Measurements from ENCODE around the gene CARD11. TPM values are rescaled to one million over a fixed set of nuclear protein-coding genes. Genes with fewer than 3 reads are reported as not detected.

Gene CARD11
- total RNA-seq, 2 donors from 2014 or later, result 0.87 to 2.4 TPM

- Histone ChIP-seq H3K4me1 (replicated peaks) (no peaks in the 10 kb centered on the region), H3K27me3 (replicated peaks; ENCODE audit: insufficient read depth) (no peaks in the 10 kb centered on the region), H3K9me3 (no peaks in the 10 kb centered on the region), H3K4me3 (no peak overlapping the region), H3K36me3 (no peaks in the 10 kb centered on the region), H3K27ac (no peak overlapping the region)
- intact Hi-C loops (cut with DNase I), result no loop called here
- 78% methylated on average over 7 of the region's 7 CpGs for WGBS
- no peak for TF ChIP-seq POLR2AphosphoS5 (IDR thresholded peaks at IDR 0.05)
- no peak for TF ChIP-seq POLR2A (IDR thresholded peaks at IDR 0.05)
- TF ChIP-seq CTCF (IDR thresholded peaks at IDR 0.05), result no peak
- no peak for DNase-seq (ENCODE audit: low spot score)
Measured at GRCh38 chr7:3010161-3010560, 33.5 kb downstream of the CARD11 start.

GRCh38 chr7:3009086-3009485 lies 34.6 kb downstream of the CARD11 start:
- TF ChIP-seq POLR2AphosphoS5 (IDR thresholded peaks at IDR 0.05), result no peak
- TF ChIP-seq CTCF (IDR thresholded peaks at IDR 0.05), result no peak
- no peak for TF ChIP-seq POLR2A (IDR thresholded peaks at IDR 0.05)
- intact Hi-C loops (cut with DNase I), result no loop called here
- Histone ChIP-seq H3K27ac (no peak overlapping the region), H3K9me3 (no peaks in the 10 kb centered on the region), H3K27me3 (replicated peaks; ENCODE audit: insufficient read depth) (no peaks in the 10 kb centered on the region), H3K4me3 (no peak overlapping the region), H3K4me1 (replicated peaks) (no peaks in the 10 kb centered on the region), H3K36me3 (no peaks in the 10 kb centered on the region)
- 95% methylated on average over 12 of the region's 12 CpGs for WGBS
- DNase-seq (ENCODE audit: low spot score), result no peak

- no peak for TF ChIP-seq POLR2A (IDR thresholded peaks at IDR 0.05)
- Histone ChIP-seq H3K27ac (no peak overlapping the region), H3K4me1 (replicated peaks) (no peaks in the 10 kb centered on the region), H3K36me3 (no peaks in the 10 kb centered on the region), H3K9me3 (no peaks in the 10 kb centered on the region), H3K27me3 (replicated peaks; ENCODE audit: insufficient read depth) (no peaks in the 10 kb centered on the region), H3K4me3 (no peak overlapping the region)
- WGBS, result 75% methylated on average over 2 of the region's 2 CpGs
- DNase-seq (ENCODE audit: low spot score), result no peak
- intact Hi-C loops (cut with DNase I), result no loop called here
Measured at GRCh38 chr7:3008386-3008785, 35.3 kb downstream of the CARD11 start.

- H3K4me3 ChIP-seq, result no peak overlapping the region
- no peaks in the 10 kb centered on the region for H3K9me3 ChIP-seq
- no peak for DNase-seq (ENCODE audit: low spot score)
- no peaks in the 10 kb centered on the region for H3K36me3 ChIP-seq
- WGBS, result 93% methylated on average over 6 of the region's 6 CpGs
- H3K4me1 ChIP-seq (replicated peaks), result no peaks in the 10 kb centered on the region
- intact Hi-C loops (cut with DNase I), result no loop called here
- H3K27ac ChIP-seq, result no peak overlapping the region
- no peak for TF ChIP-seq POLR2A (IDR thresholded peaks at IDR 0.05)
- TF ChIP-seq POLR2AphosphoS5 (IDR thresholded peaks at IDR 0.05), result no peak
- no peak for TF ChIP-seq CTCF (IDR thresholded peaks at IDR 0.05)
- H3K27me3 ChIP-seq (replicated peaks; ENCODE audit: insufficient read depth), result no peaks in the 10 kb centered on the region
Measured at GRCh38 chr7:3007696-3008095, 36.0 kb downstream of the CARD11 start.

GRCh38 chr7:3005257-3005656 lies 38.4 kb downstream of the CARD11 start:
- Histone ChIP-seq H3K36me3 (no peaks in the 10 kb centered on the region), H3K9me3 (no peaks in the 10 kb centered on the region), H3K4me3 (no peak overlapping the region), H3K4me1 (replicated peaks) (no peaks in the 10 kb centered on the region), H3K27ac (no peak overlapping the region), H3K27me3 (replicated peaks; ENCODE audit: insufficient read depth) (no peaks in the 10 kb centered on the region)
- intact Hi-C loops (cut with DNase I), result no loop called here
- DNase-seq (ENCODE audit: low spot score), result no peak
- TF ChIP-seq CTCF (IDR thresholded peaks at IDR 0.05) (no peak), POLR2AphosphoS5 (IDR thresholded peaks at IDR 0.05) (no peak), POLR2A (IDR thresholded peaks at IDR 0.05) (no peak)
- 70% methylated on average over 3 of the region's 3 CpGs for WGBS
